ENCODE results near the gene POU2F3.

The POU2F3 gene

DNA sequence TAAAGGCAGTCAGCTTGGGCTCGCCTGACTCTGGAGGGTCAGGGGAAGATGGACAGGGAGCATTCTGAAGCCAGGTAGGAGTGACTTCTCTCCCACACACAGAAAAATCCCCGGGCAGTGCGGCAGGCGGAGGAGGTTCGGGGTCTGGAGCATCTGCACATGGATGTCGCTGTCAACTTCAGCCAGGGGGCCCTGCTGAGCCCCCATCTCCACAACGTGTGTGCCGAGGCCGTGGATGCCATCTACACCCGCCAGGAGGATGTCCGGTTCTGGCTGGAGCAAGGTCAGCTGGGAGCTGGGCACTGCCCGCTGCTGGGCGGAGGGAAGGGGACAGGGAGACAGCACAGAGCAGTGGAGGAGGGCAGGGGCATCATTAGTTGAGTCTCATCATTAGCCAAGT lies 13.2 kb upstream of the POU2F3 start:
- no peak for DNase-seq (ENCODE audit: low read depth)

- no peak for DNase-seq (ENCODE audit: low read depth)
These were observed 12.6 kb upstream of the POU2F3 start for GRCh38 chr11:120227228-120227852.

DNA sequence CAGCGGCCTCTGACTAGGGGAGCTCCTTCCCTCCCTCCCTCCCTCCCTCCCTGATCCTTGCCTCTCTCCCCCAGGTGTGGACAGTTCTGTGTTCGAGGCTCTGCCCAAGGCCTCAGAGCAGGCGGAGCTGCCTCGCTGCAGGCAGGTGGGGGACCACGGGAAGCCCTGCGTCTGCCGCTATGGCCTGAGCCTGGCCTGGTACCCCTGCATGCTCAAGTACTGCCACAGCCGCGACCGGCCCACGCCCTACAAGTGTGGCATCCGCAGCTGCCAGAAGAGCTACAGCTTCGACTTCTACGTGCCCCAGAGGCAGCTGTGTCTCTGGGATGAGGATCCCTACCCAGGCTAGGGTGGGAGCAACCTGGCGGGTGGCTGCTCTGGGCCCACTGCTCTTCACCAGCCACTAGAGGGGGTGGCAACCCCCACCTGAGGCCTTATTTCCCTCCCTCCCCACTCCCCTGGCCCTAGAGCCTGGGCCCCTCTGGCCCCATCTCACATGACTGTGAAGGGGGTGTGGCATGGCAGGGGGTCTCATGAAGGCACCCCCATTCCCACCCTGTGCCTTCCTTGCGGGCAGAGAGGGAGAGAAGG lies 11.1 kb upstream of the POU2F3 start:
- no peak for DNase-seq (ENCODE audit: low read depth)

DNA sequence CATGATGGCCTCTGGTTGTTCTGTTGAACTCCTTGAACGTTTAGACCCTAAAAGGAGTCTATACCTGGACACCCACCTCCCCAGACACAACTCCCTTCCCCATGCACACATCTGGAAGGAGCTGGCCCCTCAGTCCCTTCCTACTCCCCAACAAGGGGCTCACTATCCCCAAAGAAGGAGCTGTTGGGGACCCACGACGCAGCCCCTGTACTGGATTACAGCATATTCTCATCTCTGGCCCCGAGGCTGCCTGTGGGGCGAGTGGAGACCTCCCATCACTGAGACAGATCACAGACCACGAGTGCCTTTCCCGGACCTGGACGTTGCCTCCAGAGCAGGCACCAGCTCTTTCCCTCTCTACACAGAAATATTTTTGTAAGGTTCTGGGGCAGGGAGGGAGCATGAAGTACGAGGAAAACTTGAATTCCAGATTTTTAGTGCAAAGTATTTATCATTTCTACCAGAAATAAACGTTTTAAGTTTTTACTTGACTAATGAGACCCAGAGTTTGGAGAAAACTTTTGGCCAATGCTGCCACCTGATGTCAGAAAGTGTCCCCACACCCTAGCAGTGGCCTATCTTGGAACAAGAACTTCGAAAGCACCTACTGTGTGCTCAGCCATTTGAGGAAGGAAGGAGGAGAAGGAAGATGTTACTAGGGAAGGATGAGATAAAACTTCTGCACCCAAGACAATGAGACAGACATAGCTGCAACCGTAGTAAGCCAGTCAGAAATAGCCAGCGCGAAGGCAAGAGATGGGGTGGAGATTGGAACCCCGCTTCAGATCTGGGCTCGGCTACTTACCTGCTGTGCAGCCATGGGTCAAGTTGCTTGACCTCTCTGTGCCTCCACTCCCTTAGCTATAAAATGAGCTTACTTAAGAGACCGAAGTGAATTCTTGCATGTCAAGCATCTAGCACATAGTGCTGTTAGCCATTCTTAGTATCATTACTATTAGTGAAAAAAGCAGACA lies 10.2 kb upstream of the POU2F3 start:
- DNase-seq (ENCODE audit: low read depth), result no peak

DNA sequence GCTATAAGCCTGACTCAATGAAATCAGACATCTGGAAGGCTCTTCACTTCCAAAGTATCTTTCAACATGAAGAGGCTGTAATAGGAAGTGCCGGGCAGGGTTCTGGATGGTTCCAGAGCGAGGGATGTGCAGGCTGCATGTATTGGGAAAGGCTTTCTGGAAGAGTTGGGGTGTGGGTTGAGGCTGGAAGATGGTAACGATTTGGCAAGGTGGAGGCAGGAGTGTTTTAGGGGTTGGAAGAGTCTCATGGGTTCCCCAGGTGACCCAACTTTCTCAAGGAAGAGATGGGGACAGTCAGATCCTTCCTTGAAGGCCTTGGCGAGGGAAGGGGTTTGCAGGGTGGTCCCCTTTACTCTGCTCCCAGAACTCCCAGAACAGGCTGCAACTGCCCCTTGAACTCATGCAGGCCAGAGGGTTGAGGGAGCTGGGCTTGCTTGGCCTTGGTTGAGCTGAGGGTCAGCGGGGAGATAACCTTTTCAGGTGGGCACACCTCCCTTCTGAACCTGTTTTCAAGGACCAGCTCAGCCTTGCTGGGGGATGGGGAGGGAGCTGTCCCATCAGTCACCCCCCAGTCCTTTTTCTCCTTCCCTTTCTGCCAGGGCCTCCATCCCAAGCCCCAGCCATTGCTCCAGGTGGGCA lies 9.4 kb upstream of the POU2F3 start:
- DNase-seq (ENCODE audit: low read depth), result no peak

- DNase-seq (ENCODE audit: low read depth), result no peak
These were observed 8.0 kb upstream of the POU2F3 start for GRCh38 chr11:120231963-120232362.

- DNase-seq (ENCODE audit: low read depth), result no peak
These were observed 6.6 kb upstream of the POU2F3 start for GRCh38 chr11:120233207-120233803.

GRCh38 chr11:120235024-120235628 lies 4.8 kb upstream of the POU2F3 start:
- no peak for DNase-seq (ENCODE audit: low read depth)

DNA sequence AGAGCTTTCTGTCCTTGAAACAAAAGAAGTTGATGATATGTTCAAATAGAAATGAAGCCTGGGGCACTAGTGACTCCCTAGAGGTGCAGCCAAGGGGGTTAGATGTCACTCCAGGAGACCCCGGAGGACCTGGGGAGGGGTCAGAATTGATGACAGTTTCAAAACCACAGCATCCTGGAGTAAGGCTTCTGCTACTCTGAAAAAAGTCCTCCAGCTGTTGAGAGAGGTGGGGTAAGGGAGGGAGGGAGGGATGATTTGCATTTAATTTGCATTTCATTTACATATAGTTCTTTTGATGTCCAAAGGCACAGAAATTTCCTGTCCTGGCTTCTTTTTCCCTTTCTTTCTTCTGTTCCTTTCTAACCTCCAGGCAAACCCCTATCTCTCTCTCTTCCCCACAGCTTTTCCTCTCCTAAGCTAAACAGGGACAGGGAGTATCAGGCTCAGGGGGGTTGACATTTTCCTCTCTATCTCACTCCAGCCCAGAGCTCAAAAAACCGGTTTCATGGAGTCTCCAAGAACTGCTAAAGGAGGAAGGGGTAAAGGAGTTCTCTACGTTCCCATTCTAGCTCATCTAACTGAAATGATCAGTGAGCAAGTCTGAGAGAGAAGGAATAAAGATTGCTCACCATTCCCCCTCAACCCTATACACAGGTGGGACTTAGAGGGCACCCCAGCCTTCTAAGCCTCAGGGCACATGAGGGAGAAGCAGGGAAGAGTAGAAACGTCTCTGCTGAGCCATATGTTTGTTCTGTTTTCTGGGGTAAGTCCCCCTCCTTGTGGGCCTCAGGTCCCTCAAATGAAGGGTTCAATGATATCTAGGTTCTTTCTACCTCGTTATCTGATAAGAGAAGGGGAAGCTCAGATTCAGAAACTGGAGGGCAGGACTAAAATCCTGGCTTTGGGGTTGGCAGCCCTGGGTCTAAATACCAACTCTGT lies 3.5 kb upstream of the POU2F3 start:
- DNase-seq (ENCODE audit: low read depth), result no peak

DNA sequence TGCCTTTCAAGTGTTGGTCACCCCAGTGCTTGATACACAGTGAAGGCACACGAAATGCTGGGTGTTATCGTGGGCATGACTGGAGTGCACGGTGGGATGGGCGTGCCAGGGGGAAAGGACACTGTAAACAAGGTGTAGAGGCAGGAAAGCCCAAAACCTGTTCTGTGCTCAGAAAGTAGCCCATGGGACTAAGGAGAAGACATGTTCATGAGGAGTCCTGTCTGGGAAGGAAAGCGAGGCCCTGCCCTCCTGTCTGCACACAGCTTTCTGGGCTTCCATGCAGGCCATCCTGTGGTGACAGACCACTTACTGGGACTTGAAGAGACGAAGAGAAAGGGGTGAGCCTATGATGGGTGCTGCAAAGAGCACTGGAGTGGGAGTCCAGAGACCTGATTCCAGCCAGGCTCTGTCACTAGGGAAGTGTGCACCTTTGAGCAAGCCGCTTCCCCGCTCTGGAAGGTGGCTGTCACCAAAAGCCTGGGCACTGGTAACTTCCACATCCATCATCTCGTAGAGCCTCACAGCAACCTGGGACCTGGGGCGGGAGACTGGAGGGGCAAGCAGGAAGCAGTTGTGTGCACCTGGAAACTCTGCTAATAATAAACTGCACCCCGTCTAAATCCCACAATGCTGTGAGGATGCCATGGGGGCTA lies 846 bp upstream of the POU2F3 start:
- no peak for DNase-seq (ENCODE audit: low read depth)

DNA sequence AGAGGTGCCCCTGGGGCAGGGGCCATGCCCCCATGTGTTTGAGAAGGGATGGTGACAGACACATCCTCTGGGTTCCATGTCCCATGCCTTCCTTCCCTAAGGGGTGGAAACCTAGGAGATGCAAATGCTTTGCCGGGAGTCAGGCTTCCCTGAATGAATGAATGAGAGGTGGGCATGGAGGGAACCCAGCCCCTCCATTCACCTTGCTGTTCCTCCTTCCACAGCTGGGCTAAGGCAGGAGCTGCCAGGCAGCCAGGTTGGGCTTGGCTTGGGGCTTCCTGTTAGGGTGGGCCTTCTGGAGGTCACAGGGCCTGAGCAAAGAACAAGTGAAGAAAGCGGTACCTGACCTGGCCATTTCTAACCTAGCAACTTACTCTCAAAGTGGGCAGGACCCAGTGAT lies 926 bp downstream of the POU2F3 start:
- no peak for DNase-seq (ENCODE audit: low read depth)

- DNase-seq (ENCODE audit: low read depth), result no peak
These were observed 1.3 kb downstream of the POU2F3 start for GRCh38 chr11:120241277-120241676.

GRCh38 chr11:120243221-120243620 lies 3.3 kb downstream of the POU2F3 start:
- no peak for DNase-seq (ENCODE audit: low read depth)

DNA sequence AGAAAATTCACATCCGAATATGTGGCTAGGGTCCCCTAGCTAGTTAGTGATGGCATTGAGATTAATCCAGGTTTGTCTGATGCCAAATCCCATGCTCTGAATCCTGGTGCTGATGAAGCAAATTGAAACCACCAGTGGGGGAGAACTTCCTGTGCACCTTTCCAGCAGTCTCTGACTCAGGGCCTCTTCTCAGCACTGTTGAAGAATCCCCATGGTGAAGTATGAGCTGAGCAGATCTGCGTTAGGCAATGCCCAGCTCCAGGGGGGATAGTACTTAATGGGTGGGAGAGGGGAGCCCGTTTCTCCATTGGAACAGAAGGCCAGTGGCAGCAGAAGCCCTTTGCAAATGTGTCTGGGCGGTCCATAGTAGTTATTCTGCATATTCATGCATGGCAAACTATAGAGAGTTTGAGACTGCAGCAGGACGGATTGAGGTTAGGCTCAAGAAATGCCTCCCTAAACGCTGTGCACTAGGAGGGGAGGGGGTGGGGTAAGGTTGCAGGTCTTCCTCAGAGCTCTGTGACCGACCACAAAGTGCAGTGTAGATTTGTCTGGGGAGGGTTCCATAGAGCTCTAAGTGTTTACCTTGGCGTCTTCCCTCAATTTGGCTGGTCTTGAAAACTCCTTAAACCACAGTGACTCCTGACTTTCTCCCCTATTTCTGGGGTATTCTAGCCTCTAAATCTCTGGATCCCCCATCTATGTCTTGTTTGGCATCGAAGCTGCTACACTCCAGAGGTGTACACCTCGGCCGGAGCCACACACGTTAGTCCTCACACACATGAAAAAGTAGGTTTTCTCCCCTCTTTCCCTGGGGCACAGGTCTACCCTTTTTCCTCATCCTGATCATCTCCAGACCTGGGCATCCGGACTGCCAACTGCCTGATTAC lies 4.8 kb downstream of the POU2F3 start:
- DNase-seq (ENCODE audit: low read depth), result no peak

GRCh38 chr11:120245434-120245833 lies 5.5 kb downstream of the POU2F3 start:
- no peak for DNase-seq (ENCODE audit: low read depth)

DNA sequence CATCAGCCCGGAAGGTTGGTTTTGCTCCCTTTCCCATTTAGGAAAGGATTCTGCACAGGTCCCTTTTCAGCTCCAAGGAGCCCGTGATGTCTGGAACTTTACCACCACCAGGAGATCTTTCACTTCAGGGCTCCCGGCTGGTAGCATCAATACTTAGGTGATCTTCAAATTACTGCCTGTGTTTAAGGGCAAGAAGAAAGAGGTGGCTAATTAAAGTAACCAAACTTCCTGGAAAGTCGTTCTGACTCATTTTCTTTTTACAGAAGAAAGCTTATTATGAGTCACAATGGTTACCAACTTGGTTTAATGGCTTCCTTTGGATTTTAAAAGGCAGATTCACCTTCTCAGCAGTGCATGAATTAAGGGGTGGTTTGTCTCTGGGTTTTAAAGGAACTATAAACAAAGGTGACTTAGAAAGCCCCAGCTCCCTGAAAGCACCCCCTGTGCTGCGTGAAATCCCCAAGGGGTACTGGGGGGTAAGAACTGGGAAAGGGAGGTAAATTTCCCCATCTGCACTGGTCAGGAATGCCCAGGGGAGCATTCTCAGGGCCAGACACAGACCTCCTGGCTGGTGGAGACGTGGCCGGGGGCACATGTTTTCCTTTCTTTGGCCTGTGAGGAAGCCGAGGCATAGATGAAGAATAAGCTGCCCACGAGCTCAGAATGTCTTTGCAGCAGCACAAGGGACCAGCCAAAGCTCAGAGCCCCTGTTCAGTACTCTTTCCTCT lies 8.8 kb downstream of the POU2F3 start:
- no peak for DNase-seq (ENCODE audit: low read depth)

GRCh38 chr11:120249279-120250262 lies 9.6 kb downstream of the POU2F3 start:
- no peak for DNase-seq (ENCODE audit: low read depth)
